ENCODE data around the gene ADO.
A peak's percentile ranks its signal among the peaks of the same experiment; 100 is the strongest.

The ADO gene

DNA sequence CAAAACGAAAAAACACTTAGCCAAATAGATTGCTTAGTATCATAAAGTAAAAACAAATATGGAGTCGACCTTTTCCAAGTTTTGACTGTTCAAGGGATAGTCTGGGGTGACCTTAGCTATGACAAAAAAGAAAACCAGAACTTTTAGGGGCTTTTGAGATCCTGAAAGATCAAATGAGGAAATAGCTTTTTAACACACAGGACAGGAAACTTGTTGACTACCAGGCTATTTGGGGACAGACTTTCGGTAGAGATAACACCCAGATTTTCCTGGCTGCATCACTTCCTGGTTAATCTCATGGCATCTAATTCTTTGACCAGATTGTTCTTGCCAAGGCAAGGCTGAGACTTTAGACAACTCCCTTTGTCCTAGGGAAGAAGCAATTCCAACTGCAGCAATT, 46.1 kb downstream of the ADO start:
- no peak overlapping the region for H2AFZ ChIP-seq (ENCODE audit: low read depth, low read length)
- H3K9ac ChIP-seq (ENCODE audit: low read length), result no peak overlapping the region
- H3K36me3 ChIP-seq (replicated peaks; ENCODE audit: low read depth, low read length), result no peaks in the 10 kb centered on the region
- no peak overlapping the region for H3K4me3 ChIP-seq (ENCODE audit: low read length)
- TF ChIP-seq, protein P1, sequence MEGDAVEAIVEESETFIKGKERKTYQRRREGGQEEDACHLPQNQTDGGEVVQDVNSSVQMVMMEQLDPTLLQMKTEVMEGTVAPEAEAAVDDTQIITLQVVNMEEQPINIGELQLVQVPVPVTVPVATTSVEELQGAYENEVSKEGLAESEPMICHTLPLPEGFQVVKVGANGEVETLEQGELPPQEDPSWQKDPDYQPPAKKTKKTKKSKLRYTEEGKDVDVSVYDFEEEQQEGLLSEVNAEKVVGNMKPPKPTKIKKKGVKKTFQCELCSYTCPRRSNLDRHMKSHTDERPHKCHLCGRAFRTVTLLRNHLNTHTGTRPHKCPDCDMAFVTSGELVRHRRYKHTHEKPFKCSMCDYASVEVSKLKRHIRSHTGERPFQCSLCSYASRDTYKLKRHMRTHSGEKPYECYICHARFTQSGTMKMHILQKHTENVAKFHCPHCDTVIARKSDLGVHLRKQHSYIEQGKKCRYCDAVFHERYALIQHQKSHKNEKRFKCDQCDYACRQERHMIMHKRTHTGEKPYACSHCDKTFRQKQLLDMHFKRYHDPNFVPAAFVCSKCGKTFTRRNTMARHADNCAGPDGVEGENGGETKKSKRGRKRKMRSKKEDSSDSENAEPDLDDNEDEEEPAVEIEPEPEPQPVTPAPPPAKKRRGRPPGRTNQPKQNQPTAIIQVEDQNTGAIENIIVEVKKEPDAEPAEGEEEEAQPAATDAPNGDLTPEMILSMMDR (IDR thresholded peaks at IDR 0.05; ENCODE audit: low read depth, low read length), result no peak
- 0 out of 2 replicates have a peak overlapping the region, but pooled peaks have one; percentile 7 for H3K4me2 ChIP-seq (ENCODE audit: low read length)
- H3K27me3 ChIP-seq (ENCODE audit: low read depth, low read length), result no peaks in the 10 kb centered on the region
- no peaks in the 10 kb centered on the region for H4K20me1 ChIP-seq (ENCODE audit: insufficient read depth, low read length)
- H3K4me1 ChIP-seq (ENCODE audit: low read length), result peaks cover 34% of the 10 kb centered on the region
- H3K27ac ChIP-seq (ENCODE audit: low read length), result no peak overlapping the region
- H3K79me2 ChIP-seq (ENCODE audit: low read length), result no peaks in the 10 kb centered on the region
- no peaks in the 10 kb centered on the region for H3K9me3 ChIP-seq (ENCODE audit: insufficient read depth, low read length)

DNA sequence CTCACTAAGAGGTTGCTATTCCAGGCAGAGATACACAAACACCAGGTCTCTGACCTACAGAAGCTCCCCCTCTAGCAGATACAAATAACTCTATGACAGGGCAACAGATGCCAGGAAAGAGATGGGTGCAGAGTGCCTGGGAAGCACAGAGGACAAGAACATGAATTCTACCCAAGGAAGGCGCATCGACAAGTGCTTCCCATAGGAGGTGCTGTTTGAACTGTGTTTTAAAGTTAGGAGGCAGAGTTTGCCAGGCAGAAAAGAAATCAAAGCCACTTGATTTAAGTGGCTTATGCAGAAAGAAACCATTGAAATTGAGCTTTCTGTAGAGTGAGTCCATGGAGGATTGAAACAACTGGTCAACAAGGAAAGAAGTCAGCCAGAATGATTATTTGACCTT, 46.9 kb downstream of the ADO start:
- H4K20me1 ChIP-seq (ENCODE audit: insufficient read depth, low read length), result no peaks in the 10 kb centered on the region
- H3K4me3 ChIP-seq (ENCODE audit: low read length), result no peak overlapping the region
- H3K36me3 ChIP-seq (replicated peaks; ENCODE audit: low read depth, low read length), result no peaks in the 10 kb centered on the region
- H3K9me3 ChIP-seq (ENCODE audit: insufficient read depth, low read length), result no peaks in the 10 kb centered on the region
- H3K4me1 ChIP-seq (ENCODE audit: low read length), result peaks cover 34% of the 10 kb centered on the region
- no peaks in the 10 kb centered on the region for H3K79me2 ChIP-seq (ENCODE audit: low read length)
- H3K27ac ChIP-seq (ENCODE audit: low read length), result no peak overlapping the region
- no peak overlapping the region for H3K9ac ChIP-seq (ENCODE audit: low read length)
- no peaks in the 10 kb centered on the region for H3K27me3 ChIP-seq (ENCODE audit: low read depth, low read length)
- H2AFZ ChIP-seq (ENCODE audit: low read depth, low read length), result no peak overlapping the region
- no peak for TF ChIP-seq EZH2phosphoT487 (IDR thresholded peaks at IDR 0.05; ENCODE audit: low read depth)
- TF ChIP-seq, protein P1 (IDR thresholded peaks at IDR 0.05; ENCODE audit: low read depth, low read length), result peak; percentile 43
- no peak overlapping the region for H3K4me2 ChIP-seq (ENCODE audit: low read length)

DNA sequence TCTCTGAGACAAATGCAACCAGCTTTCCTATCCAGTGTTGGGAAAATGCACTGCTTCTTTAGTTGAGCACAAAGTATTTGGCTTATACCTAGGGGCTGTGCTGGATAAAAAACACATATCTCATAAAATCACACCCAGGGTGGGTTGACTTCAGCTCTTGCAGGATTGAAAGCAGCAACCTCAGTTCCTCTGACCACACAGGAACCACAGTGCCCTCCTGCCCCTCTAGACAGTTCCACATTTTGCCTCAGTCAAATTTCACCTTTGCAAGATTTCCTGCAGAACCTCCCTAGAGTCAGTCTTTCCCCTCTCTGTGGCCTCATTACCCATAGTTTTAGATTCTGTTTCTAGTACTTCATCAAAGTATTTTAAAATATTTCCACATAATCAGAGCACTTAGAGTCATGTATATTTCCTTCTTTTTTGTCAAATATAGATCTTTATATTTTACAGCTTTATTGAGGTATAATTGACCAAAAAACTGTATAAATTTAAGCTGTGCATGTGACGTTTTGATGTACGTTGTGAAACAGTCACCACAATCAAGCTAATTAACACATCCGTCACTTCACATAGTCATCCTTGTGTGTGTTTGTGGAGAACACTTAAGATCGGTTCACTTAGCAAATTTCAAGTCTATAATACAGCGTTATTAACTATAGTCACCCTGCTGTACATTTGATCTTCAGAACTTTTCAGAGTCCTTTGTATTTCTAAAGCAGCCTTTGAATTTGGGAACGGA, 48.6 kb downstream of the ADO start:
- no peaks in the 10 kb centered on the region for H3K79me2 ChIP-seq (ENCODE audit: low read length)
- H3K4me1 ChIP-seq (ENCODE audit: low read length), result peaks cover 34% of the 10 kb centered on the region
- no peak overlapping the region for H2AFZ ChIP-seq (ENCODE audit: low read depth, low read length)
- H3K27ac ChIP-seq (ENCODE audit: low read length), result no peak overlapping the region
- no peak overlapping the region for H3K4me3 ChIP-seq (ENCODE audit: low read length)
- no peaks in the 10 kb centered on the region for H3K9me3 ChIP-seq (ENCODE audit: insufficient read depth, low read length)
- H3K27me3 ChIP-seq (ENCODE audit: low read depth, low read length), result no peaks in the 10 kb centered on the region
- no peaks in the 10 kb centered on the region for H4K20me1 ChIP-seq (ENCODE audit: insufficient read depth, low read length)
- TF ChIP-seq, protein P1 (IDR thresholded peaks at IDR 0.05; ENCODE audit: low read depth, low read length), result no peak
- no peak for TF ChIP-seq EZH2phosphoT487 (IDR thresholded peaks at IDR 0.05; ENCODE audit: low read depth)
- no peaks in the 10 kb centered on the region for H3K36me3 ChIP-seq (replicated peaks; ENCODE audit: low read depth, low read length)
- no peak overlapping the region for H3K9ac ChIP-seq (ENCODE audit: low read length)
- H3K4me2 ChIP-seq (ENCODE audit: low read length), result peak overlapping the region; percentile 39

DNA sequence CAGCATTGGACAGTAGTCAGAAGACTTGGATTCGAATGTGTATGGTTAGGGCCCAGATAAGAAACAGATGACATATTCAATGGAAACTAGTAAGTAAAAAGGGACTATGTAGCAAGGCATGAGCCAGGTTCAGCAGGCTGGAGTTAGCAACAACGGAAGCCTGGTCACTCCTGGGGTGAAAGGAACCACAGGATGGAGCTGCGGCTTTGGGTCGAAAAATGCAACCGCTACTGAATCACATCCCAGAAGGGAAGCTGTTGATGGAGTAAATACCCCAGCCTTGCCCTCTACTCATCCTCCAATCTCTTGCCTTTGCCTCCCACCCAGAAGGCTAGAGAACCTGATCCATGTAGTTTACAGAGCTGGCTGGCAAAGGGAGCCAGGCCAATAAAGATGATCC, 49.2 kb downstream of the ADO start:
- no peak overlapping the region for H2AFZ ChIP-seq (ENCODE audit: low read depth, low read length)
- peaks cover 34% of the 10 kb centered on the region for H3K4me1 ChIP-seq (ENCODE audit: low read length)
- peak overlapping the region; percentile 39 for H3K4me2 ChIP-seq (ENCODE audit: low read length)
- TF ChIP-seq, protein P1 (IDR thresholded peaks at IDR 0.05; ENCODE audit: low read depth, low read length), result no peak
- no peak for TF ChIP-seq EZH2phosphoT487 (IDR thresholded peaks at IDR 0.05; ENCODE audit: low read depth)
- H3K36me3 ChIP-seq (replicated peaks; ENCODE audit: low read depth, low read length), result no peaks in the 10 kb centered on the region
- H3K27ac ChIP-seq (ENCODE audit: low read length), result no peak overlapping the region
- no peaks in the 10 kb centered on the region for H3K27me3 ChIP-seq (ENCODE audit: low read depth, low read length)
- no peak overlapping the region for H3K4me3 ChIP-seq (ENCODE audit: low read length)
- H3K79me2 ChIP-seq (ENCODE audit: low read length), result no peaks in the 10 kb centered on the region
- H4K20me1 ChIP-seq (ENCODE audit: insufficient read depth, low read length), result no peaks in the 10 kb centered on the region
- H3K9me3 ChIP-seq (ENCODE audit: insufficient read depth, low read length), result no peaks in the 10 kb centered on the region
- H3K9ac ChIP-seq (ENCODE audit: low read length), result no peak overlapping the region

Data from OCI-LY3 (cell line).